ENCODE results near the gene PDGFC.

GRCh38 chr4:156734965-156735895 lies 236.4 kb downstream of the PDGFC start:
- TF ChIP-seq RXRA (IDR thresholded peaks at IDR 0.05; ENCODE audit: insufficient read depth, low read depth, low read length) (no peak), SAP30 (IDR thresholded peaks at IDR 0.05; ENCODE audit: insufficient read depth, insufficient replicate concordance, low read length) (no peak), ATF2 (IDR thresholded peaks at IDR 0.05; ENCODE audit: low read length) (no peak), CTCF (IDR thresholded peaks at IDR 0.05; ENCODE audit: control extremely low read depth in 1 of 3, insufficient read depth in 1 of 3, low read depth in 1 of 3, low read length in 3 of 3) (no peak), POLR2A (IDR thresholded peaks at IDR 0.05; ENCODE audit: control extremely low read depth in 1 of 2, low read depth in 2 of 2, low read length in 2 of 2) (no peak), POLR2AphosphoS5 (IDR thresholded peaks at IDR 0.05; ENCODE audit: low read depth, low read length) (no peak), RAD21 (IDR thresholded peaks at IDR 0.05 in 1 of 2, conservative IDR thresholded peaks at IDR 0.05 in 1 of 2; ENCODE audit: low read depth in 2 of 2, low read length in 2 of 2) (no peak), HDAC6 (IDR thresholded peaks at IDR 0.05; ENCODE audit: low read depth, low read length) (no peak), USF2 (IDR thresholded peaks at IDR 0.05; ENCODE audit: low read length) (no peak), TAF1 (IDR thresholded peaks at IDR 0.05; ENCODE audit: low read depth, low read length) (no peak), SP2 (IDR thresholded peaks at IDR 0.05; ENCODE audit: low read length) (no peak), JUN (IDR thresholded peaks at IDR 0.05; ENCODE audit: low read depth, low read length) (no peak), ZNF274 (IDR thresholded peaks at IDR 0.05; ENCODE audit: borderline replicate concordance, extremely low read depth, low read length) (no peak), ATF3 (IDR thresholded peaks at IDR 0.05; ENCODE audit: insufficient read depth, low read depth, low read length) (no peak)
